HG03039 (cell line): ENCODE measurements around the gene NIFK.
"Not testable (repeated sequence)": the region's sequence is repeated elsewhere in the genome, so short reads cannot be mapped to it uniquely, and the experiment has no call there.

ENCODE experiments used
- ATAC-seq: cut with Tn5 transposase; IDR thresholded peaks from one replicate; pipeline ENCODE4 v1.9.1; 2021; ENCODE audit warnings: mild to moderate bottlenecking, moderate library complexity; ENCODE audit not compliant: unreplicated experiment

Gene NIFK

GRCh38 chr2:121734544-121734943 is 2.1 kb downstream of the NIFK start:
- ATAC-seq, result not testable (repeated sequence)

GRCh38 chr2:121731366-121731765 is 5.3 kb downstream of the NIFK start:
- ATAC-seq, result no peak

- ATAC-seq, result no peak
Measured at GRCh38 chr2:121727950-121728349, 8.7 kb downstream of the NIFK start.

- ATAC-seq, result no peak
Measured at GRCh38 chr2:121727332-121727731, 9.3 kb downstream of the NIFK start.

GRCh38 chr2:121723316-121723715 is 13.4 kb downstream of the NIFK start:
- no peak for ATAC-seq

- ATAC-seq, result no peak
Measured at GRCh38 chr2:121722479-121722878, 14.2 kb downstream of the NIFK start.

GRCh38 chr2:121721926-121722325 is 14.7 kb downstream of the NIFK start:
- no peak for ATAC-seq

- no peak for ATAC-seq
Measured at GRCh38 chr2:121717529-121717928, 19.1 kb downstream of the NIFK start.

- no peak for ATAC-seq
Measured at GRCh38 chr2:121716126-121716525, 20.5 kb downstream of the NIFK start.

- not testable (repeated sequence) for ATAC-seq
Measured at GRCh38 chr2:121711481-121711880, 25.2 kb downstream of the NIFK start.

- no peak for ATAC-seq
Measured at GRCh38 chr2:121710470-121711170, 26.1 kb downstream of the NIFK start.

- ATAC-seq, result no peak
Measured at GRCh38 chr2:121709776-121710469, 26.8 kb downstream of the NIFK start.

- ATAC-seq, result no peak
Measured at GRCh38 chr2:121707920-121708361, 28.7 kb downstream of the NIFK start.

GRCh38 chr2:121707344-121707919 is 29.2 kb downstream of the NIFK start:
- ATAC-seq, result no peak

GRCh38 chr2:121705958-121706357 is 30.7 kb downstream of the NIFK start:
- no peak for ATAC-seq

GRCh38 chr2:121705390-121705789 is 31.3 kb downstream of the NIFK start:
- ATAC-seq, result no peak

- not testable (repeated sequence) for ATAC-seq
Measured at GRCh38 chr2:121701761-121702160, 34.9 kb downstream of the NIFK start.

- ATAC-seq, result peak; percentile 95
Measured at GRCh38 chr2:121699421-121700333, 37.0 kb downstream of the NIFK start.

- ATAC-seq, result no peak
Measured at GRCh38 chr2:121698318-121698930, 38.3 kb downstream of the NIFK start.

- ATAC-seq, result no peak
Measured at GRCh38 chr2:121697108-121697631, 39.5 kb downstream of the NIFK start.
